HG03108 (cell line): ENCODE results near the gene BCAP29.
A peak's percentile ranks its signal among the peaks of the same experiment; 100 is the strongest.
"Not testable (repeated sequence)": the region's sequence is repeated elsewhere in the genome, so short reads cannot be mapped to it uniquely, and the experiment has no call there.

Experiments used
- ATAC-seq: cut with Tn5 transposase; IDR thresholded peaks from one replicate; pipeline ENCODE4 v1.9.1; 2021; ENCODE audit warnings: moderate library complexity; ENCODE audit not compliant: unreplicated experiment

Gene BCAP29

GRCh38 chr7:107579885-107580715, at the start of gene BCAP29:
BCAP29 (plus strand) TSS chr7:107580246; CDS start chr7:107580773, 527 bp downstream.
- peak; percentile 87 for ATAC-seq

- no peak for ATAC-seq
These were observed 49.3 kb upstream of the BCAP29 start for GRCh38 chr7:107530751-107531150.

DNA sequence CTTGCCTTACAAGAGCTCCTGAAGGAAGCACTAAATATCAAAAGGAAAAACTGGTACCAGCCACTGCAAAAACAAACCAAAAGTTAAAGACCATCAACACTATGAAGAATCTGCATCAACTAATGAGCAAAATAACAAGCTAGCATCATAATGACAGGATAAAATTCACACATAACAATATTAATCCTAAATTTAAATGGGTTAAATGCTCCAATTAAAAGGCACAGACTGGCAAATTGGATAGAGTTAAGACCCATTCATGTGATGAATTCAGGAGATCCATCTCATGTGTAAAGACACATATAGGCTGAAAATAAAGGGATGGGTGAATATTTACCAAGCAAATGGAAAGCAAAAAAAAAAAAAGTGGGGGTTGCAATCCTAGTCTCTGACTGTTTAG, 45.9 kb upstream of the BCAP29 start:
- ATAC-seq = no peak

DNA sequence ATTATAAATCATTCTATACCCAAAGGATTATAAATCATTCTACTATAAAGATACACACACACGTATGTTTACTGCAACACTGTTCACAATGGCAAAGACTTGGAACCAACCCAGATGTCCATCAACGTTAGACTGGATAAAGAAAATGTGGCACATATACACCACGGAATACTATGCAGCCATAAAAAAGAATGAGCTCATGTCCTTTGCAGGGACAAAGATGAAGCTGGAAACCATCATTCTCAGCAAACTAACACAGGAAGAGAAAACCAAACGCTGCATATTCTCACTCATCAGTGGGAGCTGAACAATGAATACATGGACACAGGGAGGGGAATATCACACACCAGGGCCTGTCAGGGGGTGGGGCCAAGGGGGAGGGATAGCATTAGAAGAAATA, 42.8 kb upstream of the BCAP29 start:
- ATAC-seq = not testable (repeated sequence)

DNA sequence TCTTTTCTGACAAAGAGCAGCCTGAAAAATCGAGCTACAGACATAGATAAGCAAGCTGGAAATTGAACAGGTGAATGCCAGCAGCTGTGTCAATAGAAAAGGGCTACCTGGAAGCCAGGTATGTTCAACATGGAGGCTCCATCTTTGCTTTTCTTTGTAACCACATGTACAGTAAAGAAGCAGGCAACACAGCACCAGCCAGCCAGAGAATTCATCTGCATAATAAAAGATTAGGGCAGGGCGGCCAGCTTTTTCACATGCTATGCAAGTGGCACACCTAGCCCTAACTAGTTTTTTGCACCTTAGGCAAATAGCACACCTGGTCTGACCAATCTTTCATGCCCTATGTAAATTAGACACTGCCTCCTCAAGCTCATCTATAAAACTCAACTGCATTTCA, 42.0 kb upstream of the BCAP29 start:
- no peak for ATAC-seq

GRCh38 chr7:107543338-107543993, 36.6 kb upstream of the BCAP29 start:
- no peak for ATAC-seq

DNA sequence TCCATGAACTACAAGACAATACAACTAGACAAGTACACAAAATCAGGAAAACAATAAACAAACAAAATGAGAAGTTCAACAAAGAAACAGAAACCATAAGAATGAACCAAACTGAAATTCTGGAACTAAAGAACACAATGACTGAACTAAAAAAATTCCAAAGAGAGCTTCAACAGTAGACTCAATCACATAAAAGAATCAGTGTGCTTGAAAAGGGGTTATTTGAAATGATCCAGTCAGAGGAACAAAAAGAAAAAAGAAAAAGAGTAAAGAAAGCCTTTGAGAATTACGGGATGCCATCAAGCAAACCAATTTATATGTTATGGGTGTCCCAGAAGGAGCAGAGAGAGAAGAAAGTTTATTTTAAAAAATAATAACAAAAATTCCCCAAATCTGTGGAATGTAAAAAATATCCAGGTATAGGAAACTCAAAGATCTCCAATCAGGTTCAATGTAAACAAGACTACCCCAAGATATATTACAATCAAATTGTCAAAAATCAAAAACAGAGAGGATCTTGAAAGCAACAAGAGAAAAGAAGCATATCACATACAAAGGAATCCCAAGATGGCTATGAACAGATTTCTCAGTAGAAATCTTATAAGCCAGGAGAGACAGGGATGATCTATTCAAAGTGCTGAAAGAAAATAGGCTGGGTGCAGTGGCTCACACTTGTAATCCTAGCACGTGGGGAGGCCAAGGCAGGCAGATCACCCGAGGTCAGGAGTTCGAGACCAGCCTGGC, 35.0 kb upstream of the BCAP29 start:
- ATAC-seq = no peak

GRCh38 chr7:107551936-107552335, 28.1 kb upstream of the BCAP29 start:
- no peak for ATAC-seq

DNA sequence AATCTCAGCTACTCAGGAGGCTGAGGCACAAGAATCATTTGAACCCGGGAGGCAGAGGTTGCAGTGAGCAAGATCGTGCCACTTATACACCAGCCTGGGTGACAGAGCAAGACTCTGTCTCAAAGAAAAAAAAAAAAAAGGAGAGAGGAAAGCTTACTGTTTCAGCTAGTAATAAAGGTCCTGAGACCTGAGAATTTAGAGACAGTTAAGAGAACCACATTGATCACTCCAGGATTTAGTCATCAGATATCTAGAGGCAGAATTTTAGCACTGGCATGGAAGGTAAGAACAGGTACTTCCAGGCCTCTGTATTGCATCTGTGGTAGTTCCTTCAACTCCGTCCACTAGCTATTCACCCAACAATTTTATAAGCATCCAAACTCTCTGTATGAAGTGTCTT, 24.2 kb upstream of the BCAP29 start:
- ATAC-seq = no peak

DNA sequence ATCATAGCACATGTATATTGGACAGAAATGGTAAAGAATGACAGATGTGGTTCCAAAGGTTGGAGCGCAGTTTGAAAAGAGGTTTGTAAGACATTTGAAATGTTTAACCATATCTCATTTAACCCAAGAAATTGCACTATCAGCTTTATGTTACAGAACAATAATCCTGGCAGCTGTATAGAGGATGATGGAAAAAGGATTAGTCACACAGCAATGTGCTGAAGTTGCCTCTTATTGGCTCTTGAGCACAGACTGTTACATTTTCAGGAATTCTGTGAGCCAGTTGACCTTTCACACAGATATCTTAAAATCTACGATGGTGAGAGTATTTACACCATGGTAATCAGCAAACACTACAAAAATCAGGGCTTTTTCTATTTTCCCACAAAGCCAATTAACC, 20.2 kb upstream of the BCAP29 start:
- ATAC-seq = no peak

DNA sequence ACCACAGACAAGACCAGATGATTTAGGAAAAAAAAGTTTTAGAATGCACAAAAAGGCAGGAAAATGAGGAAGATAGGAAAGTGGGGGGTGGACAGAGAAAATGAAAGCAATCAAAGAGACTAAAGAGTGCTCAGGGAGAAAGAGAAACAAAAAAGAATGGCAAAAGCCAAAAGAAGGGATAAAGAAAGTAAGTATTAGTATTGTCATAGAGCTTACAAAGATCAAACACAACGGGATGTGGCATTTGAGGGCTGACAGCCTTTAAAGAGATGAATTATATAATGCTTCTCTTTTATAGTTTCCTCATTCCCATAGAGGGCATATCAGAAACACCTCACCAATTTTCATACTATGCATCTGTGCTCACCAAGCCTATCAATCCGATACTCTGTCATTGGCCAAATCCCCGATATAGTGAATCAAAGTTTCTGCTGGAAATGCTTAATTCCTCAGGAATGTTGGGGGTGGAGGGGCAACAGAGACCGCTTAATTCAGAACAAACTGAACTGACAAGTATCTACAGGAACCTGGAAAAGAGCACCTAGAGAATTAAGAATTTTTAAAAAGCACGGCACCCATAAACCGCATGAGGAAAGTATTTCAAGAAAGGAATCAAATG, 19.0 kb upstream of the BCAP29 start:
- ATAC-seq = no peak

DNA sequence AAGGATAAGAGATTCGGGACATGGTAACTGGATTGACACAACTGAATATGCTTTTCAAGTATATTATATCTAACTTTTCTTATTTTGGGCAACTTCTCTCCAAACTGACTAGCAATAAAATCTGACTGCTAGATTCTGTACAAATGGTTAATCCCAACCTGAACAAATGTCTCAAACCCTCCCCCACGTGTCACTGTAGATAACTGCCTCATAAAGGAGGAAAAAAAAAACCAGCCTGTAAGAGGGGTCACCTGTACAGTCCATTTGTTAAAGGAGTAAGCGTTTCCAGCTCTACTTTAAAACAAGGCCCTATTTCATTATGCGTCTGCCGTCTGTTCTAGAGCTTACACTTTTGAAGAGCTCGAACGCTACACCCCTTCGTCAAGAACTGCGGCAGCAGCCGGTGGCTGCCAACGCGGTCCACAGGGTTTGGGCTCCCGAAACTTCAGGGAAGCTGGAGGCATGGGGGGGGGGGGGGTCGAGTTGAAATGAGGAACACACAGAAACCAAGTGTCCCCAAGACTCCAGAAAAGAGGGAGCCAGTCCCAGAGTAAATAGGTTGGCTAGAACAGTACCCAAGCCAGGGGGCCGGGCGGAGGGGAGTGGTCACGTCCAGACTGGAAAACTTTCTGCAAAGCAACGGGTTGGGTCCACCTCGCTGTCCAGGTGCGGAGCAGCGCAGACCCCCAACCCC, 16.8 kb upstream of the BCAP29 start:
- peak; percentile 38 for ATAC-seq

- ATAC-seq = peak; percentile 94
These were observed 16.1 kb upstream of the BCAP29 start, which contains the start of the genes COG5 and DUS4L for GRCh38 chr7:107563775-107564552. COG5 (minus strand) TSS chr7:107563920; CDS start chr7:107563896, 24 bp downstream. DUS4L (plus strand) TSS chr7:107563971; CDS start chr7:107567071, 3,100 bp downstream.

DNA sequence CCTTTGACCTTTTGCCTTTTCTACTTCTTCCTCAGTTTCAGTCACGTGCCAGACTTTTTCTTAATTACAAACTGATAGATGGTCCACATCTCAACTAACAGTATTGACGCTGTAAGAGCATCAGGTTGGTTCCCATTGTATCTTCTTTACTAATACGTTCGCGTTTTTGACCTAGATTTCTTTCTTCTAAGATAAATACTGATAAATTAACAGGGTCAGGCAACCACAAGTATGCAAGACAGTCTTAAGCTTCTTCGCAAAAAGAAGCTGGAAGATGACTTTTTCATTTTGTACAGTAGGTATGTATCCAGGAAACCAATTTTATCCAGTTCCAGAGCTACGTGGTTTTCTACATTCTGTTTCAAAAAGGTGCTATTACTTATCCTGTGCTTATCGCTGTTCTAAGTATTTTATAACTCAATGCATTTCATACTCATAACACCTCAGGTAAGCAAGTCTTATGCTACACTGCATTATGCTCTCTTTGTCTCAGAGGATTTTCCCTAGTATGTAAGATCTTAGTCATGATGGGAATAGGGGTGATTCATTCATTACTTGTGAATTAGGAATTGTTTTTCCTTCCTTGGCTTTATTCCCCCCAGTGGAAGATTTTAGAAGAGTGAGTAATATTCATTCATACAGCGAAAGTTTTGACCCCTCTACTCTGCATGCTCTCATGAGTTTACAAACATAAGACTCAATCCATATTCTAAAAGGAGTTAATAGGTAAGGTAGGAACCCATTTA, 15.3 kb upstream of the BCAP29 start:
- ATAC-seq = no peak

- no peak for ATAC-seq
These were observed 9.7 kb upstream of the BCAP29 start for GRCh38 chr7:107570298-107570697.

GRCh38 chr7:107573537-107573936, 6.5 kb upstream of the BCAP29 start:
- no peak for ATAC-seq

GRCh38 chr7:107579554-107579884, 527 bp upstream of the BCAP29 start:
- ATAC-seq = no peak

DNA sequence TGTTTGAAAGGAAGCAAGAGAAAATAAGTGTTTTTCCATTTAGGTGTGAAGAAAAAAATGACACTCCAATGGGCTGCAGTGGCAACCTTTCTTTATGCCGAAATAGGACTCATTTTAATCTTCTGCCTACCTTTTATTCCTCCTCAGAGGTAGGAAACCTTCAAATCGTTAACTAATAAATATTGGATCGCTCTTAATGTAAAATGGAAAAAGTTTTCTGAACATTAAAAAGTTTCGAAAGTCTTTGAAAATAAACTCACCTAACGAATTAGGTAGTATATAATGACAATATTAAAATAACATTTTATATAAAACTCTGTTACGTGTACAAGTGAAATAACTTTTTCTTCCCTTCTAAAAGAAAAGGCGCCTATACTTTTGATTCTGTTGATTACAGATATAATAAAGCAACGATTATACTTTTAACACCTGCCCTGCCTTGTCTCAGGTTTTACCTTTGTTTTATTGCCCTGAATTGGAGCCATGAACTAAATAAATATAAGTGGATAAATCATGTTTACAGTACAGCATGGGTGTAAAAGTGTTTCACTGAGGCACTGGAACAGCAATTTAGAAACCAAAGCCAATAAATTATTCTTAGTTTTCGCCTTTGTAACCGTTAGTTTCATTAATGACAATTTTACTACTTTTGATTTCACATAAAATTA, 804 bp downstream of the BCAP29 start:
- no peak for ATAC-seq
